A549 (cell line): ENCODE results near the gene CSNK2A1. TPM values are rescaled to one million over a fixed set of nuclear protein-coding genes. Genes with fewer than 3 reads are reported as not detected.

Experiments used
- ATAC-seq, 2 experiments: fragments of 200-7000 bp in 1 of 2; fragments of >200 bp in 1 of 2; cut with Nextera tagmentation in 1 of 2; cut with Tn5 transposase in 1 of 2; 3 replicates each; pipeline versions ENCODE4 v1.8.0 to v1.9.1; 2018 to 2020; ENCODE audit warnings: mild to moderate bottlenecking in 1 of 2, moderate library complexity in 1 of 2
- CTCF ChIA-PET: fragments of 300-600 bp; sonication (Branson Sonifier 250); formaldehyde crosslinking; extraction: SDS; loops from one replicate; lab custom pipeline; 2021; ENCODE audit warnings: antibody characterized with exemption, inconsistent platforms; lab: Yijun Ruan, JAX
- POLR2A ChIA-PET: fragments of 350-600 bp; formaldehyde crosslinking; extraction: SDS; loops from one replicate; lab custom pipeline; 2021; ENCODE audit warnings: antibody characterized with exemption, inconsistent platforms; lab: Yijun Ruan, JAX
- DNase-seq, 2 experiments: peaks; one replicate each; pipeline versions ENCODE4 v3.0.0 to v3.0.0-alpha.2; 2011 to 2016; ENCODE audit warnings: low read depth in 1 of 2, low spot score in 1 of 2
- FAIRE-seq: peaks from 2 replicates; lab custom pipeline; 2011; peaks lifted over from hg19 to GRCh38; lab: Jason Lieb, UNC
- H3K27ac ChIP-seq, 2 experiments: fragments of >200 bp; sonication (Bioruptor Twin); formaldehyde crosslinking; 3 replicates each; pipeline ENCODE4 v1.5.1; 2016 to 2017
- H3K4me1 ChIP-seq: fragments of >200 bp; sonication (Bioruptor Twin); formaldehyde crosslinking; 3 replicates; pipeline ENCODE4 v1.6.1; 2016
- H3K4me2 ChIP-seq: fragments of >200 bp; sonication (Bioruptor Twin); formaldehyde crosslinking; 3 replicates; pipeline ENCODE4 v1.6.1; 2016
- H3K4me3 ChIP-seq: fragments of >200 bp; sonication (Bioruptor Twin); formaldehyde crosslinking; 3 replicates; pipeline ENCODE4 v1.5.1; 2016
- H3K9me3 ChIP-seq: fragments of >200 bp; sonication (Bioruptor Twin); formaldehyde crosslinking; 3 replicates; pipeline ENCODE4 v1.6.1; 2016
- ATOH8 ChIP-seq: fragments of 250-450 bp; sonication (Bioruptor Pico); IDR thresholded peaks from 2 replicates; pipeline ENCODE4 v1.5.0; 2020; ENCODE audit warnings: low read depth, mild to moderate bottlenecking, moderate library complexity
- CHD4 ChIP-seq: fragments of 200-600 bp; sonication (generic); IDR thresholded peaks from 2 replicates; pipeline ENCODE4 v1.6.1; 2016; ENCODE audit warnings: antibody characterized with exemption, mild to moderate bottlenecking, borderline replicate concordance
- FOXS1 ChIP-seq: fragments of 250-450 bp; sonication (Bioruptor Pico); IDR thresholded peaks from 2 replicates; pipeline ENCODE4 v1.5.0; 2020; ENCODE audit warnings: mild to moderate bottlenecking, moderate library complexity
- GATA3 ChIP-seq: IDR thresholded peaks from 2 replicates; pipeline ENCODE4 v1.6.1; 2012; ENCODE audit warnings: borderline replicate concordance
- HEYL ChIP-seq: fragments of 250-450 bp; sonication (Bioruptor Pico); IDR thresholded peaks from 2 replicates; pipeline ENCODE4 v1.8.0; 2021; ENCODE audit warnings: mild to moderate bottlenecking, moderate library complexity
- HMGXB4 ChIP-seq: fragments of 250-450 bp; sonication (Bioruptor Pico); IDR thresholded peaks from 2 replicates; pipeline ENCODE4 v1.5.0; 2021; ENCODE audit warnings: mild to moderate bottlenecking, moderate library complexity, borderline replicate concordance
- HOXB13 ChIP-seq: fragments of 250-450 bp; sonication (Bioruptor Pico); IDR thresholded peaks from 2 replicates; pipeline ENCODE4 v1.5.0; 2020; ENCODE audit warnings: low read depth, mild to moderate bottlenecking, moderate library complexity
- HOXB5 ChIP-seq: fragments of 250-450 bp; sonication (Bioruptor Pico); IDR thresholded peaks from 2 replicates; pipeline ENCODE4 v1.5.0; 2020; ENCODE audit warnings: mild to moderate bottlenecking, moderate library complexity
- JUN ChIP-seq, 2 experiments: fragments of >200 bp; sonication (Bioruptor Twin); formaldehyde crosslinking; IDR thresholded peaks; 2 replicates in 1 of 2; 3 replicates in 1 of 2; pipeline ENCODE4 v1.6.1; 2016 to 2017
- KDM1A ChIP-seq: fragments of 200-600 bp; sonication (generic); IDR thresholded peaks from 2 replicates; pipeline ENCODE4 v1.6.1; 2016; ENCODE audit warnings: low read depth, mild to moderate bottlenecking
- POLR2AphosphoS2 ChIP-seq: conservative IDR thresholded peaks from 2 replicates; pipeline ENCODE4 v1.6.1; 2012; ENCODE audit warnings: low read length, improper control_type of control experiment, inconsistent platforms
- RNF2 ChIP-seq: fragments of 200-600 bp; sonication (generic); IDR thresholded peaks from 2 replicates; pipeline ENCODE4 v1.6.1; 2016; ENCODE audit warnings: low read depth, mild to moderate bottlenecking, antibody characterized with exemption, moderate library complexity, borderline replicate concordance
- TFCP2L1 ChIP-seq: fragments of 250-450 bp; sonication (Bioruptor Pico); IDR thresholded peaks from 2 replicates; pipeline ENCODE4 v1.5.0; 2021; ENCODE audit warnings: mild to moderate bottlenecking
- WGBS: methylation state at CpG from one replicate; pipeline ENCODE4 v1.1.6; 2017; ENCODE audit errors: missing lambda C conversion rate; 5-methylcytosine and 5-hydroxymethylcytosine counted together
- polyA plus RNA-seq, 4 experiments: library from polyadenylated mRNA; depleted of rRNA in 3 of 4; stranded (reverse); fragments of >200 nt; fragmentation: RNase III in 1 of 4; extraction: RNeasy Plus Mini Kit Qiagen cat#74134 plus additional on column Dnase treatment in 1 of 4; gene quantifications; 2 replicates in 3 of 4; 3 replicates in 1 of 4; pipeline ENCODE4 v1.2.3, GENCODE V29; 2011 to 2017

CSNK2A1 gene
- polyA plus RNA-seq, 2 of the 4 experiments (the other 2 are of a cell fraction): 157 to 306 TPM

- H3K9me3 ChIP-seq: no peaks in the 10 kb centered on the region
- H3K4me3 ChIP-seq: no peak overlapping the region
- WGBS: 88% methylated on average over 11 of the region's 11 CpGs
- DNase-seq: no peak
- TF ChIP-seq RNF2 (no peak), HEYL (CRISPR knock-in tag) (no peak), HMGXB4 (CRISPR knock-in tag) (no peak), GATA3 (no peak), ATOH8 (CRISPR knock-in tag) (no peak), HOXB13 (CRISPR knock-in tag) (no peak), JUN (IDR thresholded peaks at IDR 0.05) (no peak)
- H3K4me1 ChIP-seq: peaks cover 16% of the 10 kb centered on the region
- ATAC-seq: no peak
- no peak overlapping the region for H3K4me2 ChIP-seq
- FAIRE-seq: no peak
- H3K27ac ChIP-seq: no peak overlapping the region; a peak in 1 of 6 replicates
- ChIA-PET POLR2A (interaction anchor here (0.8 to 1.4 kb wide), 2 partner anchors 20 to 72 kb away, joined by 3 to 6 read pairs; no protein-coding TSS in a partner anchor), CTCF (interaction anchor here (0.6 to 28.5 kb wide), 4 partner anchors 10 to 65 kb away, joined by 3 to 1229 read pairs (median 11); partner anchors contain the start of genes NRSN2 and TRIB3)
Measured at GRCh38 chr20:434221-434620, 109.4 kb downstream of the CSNK2A1 start.

GRCh38 chr20:433300-433975, 110.2 kb downstream of the CSNK2A1 start:
- Histone ChIP-seq H3K27ac (peak overlapping the region in 1 of 2 experiments; percentile 73; a peak in 3 of 6 replicates), H3K4me1 (peaks cover 16% of the 10 kb centered on the region), H3K4me3 (no peak overlapping the region), H3K9me3 (no peaks in the 10 kb centered on the region), H3K4me2 (no peak overlapping the region)
- ATAC-seq (no peak), FAIRE-seq (no peak), DNase-seq (no peak)
- 85% methylated on average over 12 of the region's 12 CpGs for WGBS
- no peak for TF ChIP-seq TFCP2L1
- TF ChIP-seq KDM1A: no peak
- TF ChIP-seq CHD4: no peak
- 0 out of 5 replicates have a peak, but pooled peaks of 1 of the 2 experiments have one; percentile 4 for TF ChIP-seq JUN (IDR thresholded peaks at IDR 0.05)
- TF ChIP-seq POLR2AphosphoS2: 0 out of 2 replicates have a peak, but pooled peaks have one; percentile 22
- CTCF ChIA-PET: interaction anchor here (0.6 to 28.5 kb wide), 12 partner anchors 11 to 306 kb away, joined by 3 to 1229 read pairs (median 23); partner anchors contain the start of genes NRSN2 and TRIB3
- POLR2A ChIA-PET: interaction anchor here (1.2 kb wide), 1 partner anchor 26 kb away, joined by 4 read pairs; no protein-coding TSS in a partner anchor

GRCh38 chr20:432677-433299, 110.8 kb downstream of the CSNK2A1 start:
- Histone ChIP-seq H3K9me3 (no peaks in the 10 kb centered on the region), H3K27ac (peak overlapping the region in 1 of 2 experiments; percentile 73; a peak in 3 of 6 replicates), H3K4me2 (no peak overlapping the region), H3K4me1 (peaks cover 16% of the 10 kb centered on the region), H3K4me3 (no peak overlapping the region)
- WGBS: 95% methylated on average over 11 of the region's 11 CpGs
- ChIA-PET POLR2A (interaction anchor here (1.2 to 1.9 kb wide), 2 partner anchors 25 to 70 kb away, joined by 4 to 13 read pairs; no protein-coding TSS in a partner anchor), CTCF (interaction anchor here (0.6 to 28.5 kb wide), 21 partner anchors 11 to 306 kb away, joined by 3 to 1229 read pairs (median 20); partner anchors contain the start of genes NRSN2 and TRIB3)
- ATAC-seq (no peak), DNase-seq (no peak), FAIRE-seq (no peak)
- TF ChIP-seq HOXB5: no peak
- TF ChIP-seq JUN (IDR thresholded peaks at IDR 0.05): peak in 1 of 2 experiments; percentile 19; a peak in 1 of 5 replicates
- TF ChIP-seq FOXS1 (CRISPR knock-in tag): no peak
